ENCODE results near the gene DIP2C. TPM values are rescaled to one million over a fixed set of nuclear protein-coding genes. Genes with fewer than 3 reads are reported as not detected.

The DIP2C gene
- total RNA-seq, 8 experiments from 2014 or later: 1.9 to 26.3 (median 19.8) TPM

DNA sequence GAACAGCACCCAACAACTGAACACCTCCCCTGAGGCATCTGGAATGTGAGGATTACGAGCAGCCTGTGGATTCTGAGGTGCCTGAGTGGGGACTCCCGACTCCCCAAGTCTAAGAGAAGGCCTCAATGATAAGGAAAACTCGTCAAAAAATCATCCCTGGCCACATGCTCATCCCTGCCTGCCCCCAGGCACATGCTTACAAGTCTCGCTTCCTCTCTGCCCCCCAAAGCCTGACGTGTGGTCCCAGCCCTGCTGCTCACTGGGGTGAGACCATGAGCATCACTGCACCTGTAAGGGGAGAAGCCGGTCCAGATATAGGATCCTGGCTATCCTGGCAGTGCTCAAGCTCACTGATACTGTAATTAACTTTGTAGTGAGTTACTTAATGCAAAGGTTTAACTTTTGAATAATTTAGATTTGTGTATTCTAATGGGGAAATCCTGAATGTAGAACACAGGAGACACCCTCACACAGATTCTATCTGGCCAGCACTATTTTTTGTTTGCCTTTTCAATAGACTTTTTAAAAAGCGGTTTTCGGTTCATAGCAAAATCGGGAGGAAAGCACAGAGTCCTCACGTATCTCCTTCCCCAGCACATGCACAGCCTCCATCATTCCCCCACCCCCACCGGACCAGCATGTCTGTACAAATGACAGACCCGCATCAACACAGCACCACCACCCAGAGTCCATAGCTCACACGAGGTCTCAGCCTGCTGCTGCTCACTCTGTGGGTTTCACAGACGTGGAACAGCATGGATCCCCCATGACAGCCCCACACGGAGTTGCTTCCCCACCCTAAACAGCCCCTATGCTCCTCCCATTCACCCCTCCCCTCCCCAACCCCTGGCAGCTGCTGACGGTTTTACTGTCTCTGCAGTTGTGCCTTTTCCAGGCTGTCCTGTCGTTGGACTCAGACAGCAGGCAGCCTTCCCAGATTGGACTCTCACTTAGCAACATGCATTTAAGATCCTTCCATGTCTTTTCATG, 167.9 kb downstream of the DIP2C start:
- WGBS, 10 experiments: 37 to 100% (median 62%) methylated on average over 2 to 7 of the region's 17 CpGs; no CpG with 5 or more reads in 4 of the 10 experiments
- in situ Hi-C loops (cut with MboI; ENCODE audit: low pct_unique_long_range_greater_than_20kb in 2 of 9, low sequenced_read_pairs in 9 of 9, unreplicated experiment in 9 of 9): loop anchor here in 4 of 9 experiments (25.0 kb wide), 4 partner anchors 91 to 291 kb away; partner anchors contain the start of gene DIP2C (in 2 of the 4)
- Histone ChIP-seq H3K27ac (no peak overlapping the region), H3K4me3 (no peak overlapping the region), H3K4me1 (replicated peaks in 1 of 2) (peaks cover 16 to 18% of the 10 kb centered on the region in 2 donors)
- peak; percentile 50 to 75 (median 66) for ATAC-seq (replicated peaks in 6 of 8)

DNA sequence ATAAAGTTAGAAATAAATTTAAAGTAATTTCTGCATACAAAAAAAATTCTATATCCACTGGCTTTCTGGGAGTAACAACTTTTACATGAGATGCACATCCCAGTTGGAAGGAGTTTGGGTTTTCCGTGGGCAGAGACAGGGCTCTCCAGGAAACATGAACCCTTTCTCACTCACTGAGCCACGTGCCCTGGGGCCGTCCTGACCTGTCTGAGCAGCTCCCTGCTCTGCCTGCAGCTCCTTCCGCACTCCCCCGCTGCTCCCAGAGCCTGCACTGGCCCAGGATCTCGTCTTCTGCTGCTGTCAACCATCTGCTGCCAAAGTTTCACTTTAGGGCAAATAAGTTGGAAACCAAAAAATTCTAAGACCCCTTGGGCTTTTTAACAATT, 169.1 kb downstream of the DIP2C start:
- Histone ChIP-seq H3K27ac (no peak overlapping the region), H3K4me1 (replicated peaks in 1 of 2) (peaks cover 16 to 18% of the 10 kb centered on the region in 2 donors), H3K4me3 (no peak overlapping the region)
- in situ Hi-C loops (cut with MboI; ENCODE audit: low pct_unique_long_range_greater_than_20kb in 2 of 9, low sequenced_read_pairs in 9 of 9, unreplicated experiment in 9 of 9): loop anchor here in 4 of 9 experiments (25.0 kb wide), 4 partner anchors 92 to 292 kb away; partner anchors contain the start of gene DIP2C (in 2 of the 4)
- WGBS, 10 experiments: 24 to 69% (median 46%) methylated on average over 1 to 6 of the region's 6 CpGs; no CpG with 5 or more reads in 4 of the 10 experiments
- peak in 6 of 8 experiments; percentile 26 to 83 (median 49) for ATAC-seq (replicated peaks in 6 of 8)

DNA sequence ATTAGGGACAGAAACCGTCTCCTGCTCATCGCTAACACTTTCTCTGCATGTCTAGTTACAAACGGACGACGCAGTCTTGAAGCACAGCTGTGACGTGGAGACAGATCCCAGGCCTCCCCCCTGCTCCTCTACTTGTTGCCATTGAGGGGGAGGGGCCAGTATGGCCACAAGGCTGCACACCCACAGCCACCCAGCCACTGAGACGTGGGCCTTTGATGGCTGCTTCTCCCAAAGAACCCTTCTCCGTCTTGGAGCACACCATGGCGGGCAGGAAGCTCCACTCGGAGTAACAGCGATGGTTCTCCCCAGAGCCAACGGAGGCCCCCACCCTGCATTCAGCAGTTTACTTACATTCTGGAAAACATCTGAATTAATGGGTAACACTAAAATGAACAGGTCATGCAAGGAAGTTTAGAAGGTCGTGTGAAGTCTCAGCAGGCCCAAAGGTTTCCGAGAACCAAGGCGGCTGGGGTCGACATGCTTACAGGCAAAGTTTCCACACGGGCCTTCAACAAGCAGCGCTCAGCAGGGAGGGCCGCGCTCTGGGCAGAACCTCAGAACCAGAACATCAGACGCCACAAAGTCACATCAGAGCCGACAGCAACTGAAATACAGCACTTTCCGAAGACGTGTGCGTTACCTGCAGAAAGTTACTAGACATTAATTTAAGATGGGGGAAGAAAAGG, 169.6 kb downstream of the DIP2C start:
- peaks cover 16 to 18% of the 10 kb centered on the region in 2 donors for H3K4me1 ChIP-seq (replicated peaks in 1 of 2)
- no peak for ATAC-seq (replicated peaks in 6 of 8)
- 89 to 100% (median 100%) methylated on average over 3 to 12 of the region's 25 CpGs; no CpG with 5 or more reads in 4 of the 10 experiments for WGBS, 10 experiments
- no peak overlapping the region for H3K27ac ChIP-seq
- H3K4me3 ChIP-seq: no peak overlapping the region
- in situ Hi-C loops (cut with MboI; ENCODE audit: low pct_unique_long_range_greater_than_20kb in 2 of 9, low sequenced_read_pairs in 9 of 9, unreplicated experiment in 9 of 9): loop anchor here in 4 of 9 experiments (25.0 kb wide), 4 partner anchors 92 to 292 kb away; partner anchors contain the start of gene DIP2C (in 2 of the 4)

DNA sequence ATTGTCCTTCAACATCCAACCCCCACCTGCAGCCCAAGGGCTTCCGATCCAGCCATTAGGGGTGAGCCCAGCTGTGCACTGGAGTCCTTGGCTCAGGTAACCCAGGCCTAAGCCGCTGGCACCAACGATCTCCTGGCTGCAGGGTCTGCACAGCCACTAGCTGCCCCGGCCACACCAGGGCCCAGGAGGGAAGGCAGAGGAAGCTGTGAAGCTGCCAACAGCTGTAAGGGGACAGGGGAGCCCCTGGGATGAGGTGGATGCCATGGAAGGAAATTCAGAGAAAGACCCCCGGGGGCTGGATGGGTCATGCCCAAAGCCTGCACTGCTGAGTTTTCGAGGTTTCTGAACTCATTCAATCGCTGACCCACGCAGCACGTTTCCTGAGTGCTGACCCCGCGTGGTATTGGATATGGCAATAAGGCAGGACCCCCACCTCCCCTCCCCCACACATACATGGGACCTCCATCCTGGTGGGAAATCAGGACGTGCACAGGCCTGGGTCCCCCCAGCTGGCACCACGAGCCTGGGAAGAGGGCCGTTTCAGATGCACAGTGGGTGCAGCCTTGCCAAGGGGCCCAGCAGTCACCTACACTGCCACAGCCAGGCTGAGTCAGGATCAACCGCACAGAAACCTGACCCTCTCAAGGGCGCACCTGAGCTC, 170.3 kb downstream of the DIP2C start:
- peaks cover 16 to 18% of the 10 kb centered on the region in 2 donors for H3K4me1 ChIP-seq (replicated peaks in 1 of 2)
- in situ Hi-C loops (cut with MboI; ENCODE audit: low pct_unique_long_range_greater_than_20kb in 2 of 9, low sequenced_read_pairs in 9 of 9, unreplicated experiment in 9 of 9): loop anchor here in 4 of 9 experiments (25.0 kb wide), 4 partner anchors 93 to 293 kb away; partner anchors contain the start of gene DIP2C (in 2 of the 4)
- no peak overlapping the region for H3K27ac ChIP-seq
- ATAC-seq (replicated peaks in 6 of 8): no peak
- no peak overlapping the region for H3K4me3 ChIP-seq
- WGBS, 10 experiments: 84 to 100% (median 95%) methylated on average over 1 to 3 of the region's 16 CpGs; no CpG with 5 or more reads in 6 of the 10 experiments

DNA sequence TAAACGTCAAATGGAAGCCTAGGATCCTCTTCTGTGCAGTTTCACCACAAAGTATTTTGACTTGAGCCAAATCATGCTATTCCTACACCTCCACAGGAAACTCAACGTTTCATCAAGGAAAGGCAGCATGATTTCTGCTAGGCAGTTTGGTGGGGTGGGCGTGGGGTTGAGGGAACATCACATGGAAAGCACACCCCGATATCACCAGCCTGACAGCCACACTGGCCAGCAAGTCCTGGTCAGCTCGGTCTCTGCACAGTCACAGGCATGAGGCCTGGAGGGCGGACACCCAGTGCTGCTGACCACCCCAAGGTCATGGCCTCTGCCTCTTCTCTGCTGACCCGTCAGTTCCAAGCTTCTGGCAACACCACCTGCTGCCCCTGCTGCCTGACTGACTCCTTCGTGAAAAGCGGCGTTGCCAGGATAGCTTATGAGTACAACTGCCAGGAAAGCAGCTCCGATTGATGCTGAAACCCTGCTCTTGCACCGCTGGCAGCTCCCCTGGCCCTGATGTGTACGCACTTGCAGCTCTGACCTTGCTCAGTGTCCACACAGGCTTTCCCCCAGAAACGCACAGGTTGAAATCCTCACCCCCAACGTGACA, 171.5 kb downstream of the DIP2C start:
- 33 to 87% (median 72%) methylated on average over 1 to 10 of the region's 15 CpGs; no CpG with 5 or more reads in 2 of the 10 experiments for WGBS, 10 experiments

DNA sequence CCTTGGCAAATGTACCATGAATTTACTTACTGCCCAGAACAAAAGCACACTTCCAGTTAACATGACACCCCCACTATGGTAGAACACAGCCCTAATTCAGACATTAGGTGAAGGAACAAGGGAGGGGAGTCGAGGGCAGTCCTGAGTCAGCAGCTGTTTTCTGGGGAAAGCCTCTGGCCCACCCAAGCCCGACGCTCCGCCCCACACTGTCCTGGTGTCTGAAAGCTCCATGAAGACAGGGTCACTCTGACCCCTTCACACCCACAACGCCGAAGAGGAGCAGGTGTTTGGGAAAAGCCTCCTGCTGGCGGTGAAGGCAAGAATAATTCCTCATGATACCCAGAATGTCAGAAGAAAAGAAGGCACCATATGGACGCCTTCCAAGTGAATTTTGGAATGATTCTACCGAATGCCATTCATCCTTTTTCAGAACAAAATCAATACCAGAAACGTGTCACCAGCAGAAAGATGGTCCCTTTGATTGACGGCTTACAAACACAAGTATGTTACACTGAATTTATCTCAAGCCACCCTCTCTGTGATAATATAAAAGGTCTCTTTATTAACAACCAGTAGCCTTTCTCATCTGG, 172.1 kb downstream of the DIP2C start:
- 29 to 80% (median 41%) methylated on average over 1 to 10 of the region's 11 CpGs; no CpG with 5 or more reads in 2 of the 10 experiments for WGBS, 10 experiments
- ATAC-seq (replicated peaks in 6 of 8): peak in 2 of 8 experiments; percentile 38 to 55
- in situ Hi-C loops (cut with MboI; ENCODE audit: low pct_unique_long_range_greater_than_20kb in 2 of 9, low sequenced_read_pairs in 9 of 9, unreplicated experiment in 9 of 9): loop anchor here in 4 of 9 experiments (25.0 kb wide), 4 partner anchors 95 to 295 kb away; partner anchors contain the start of gene DIP2C (in 2 of the 4)
- H3K4me1 ChIP-seq (replicated peaks in 1 of 2): peaks cover 13 to 16% of the 10 kb centered on the region in 2 donors
- no peak overlapping the region for H3K4me3 ChIP-seq
- peak overlapping the region in 1 of 2 donors; percentile 48 for H3K27ac ChIP-seq

More for the DNA sequence above, 171.5 kb downstream of the DIP2C start:
- no peak for ATAC-seq (replicated peaks in 6 of 8)
- H3K27ac ChIP-seq: peak overlapping the region in 1 of 2 donors; percentile 48
- in situ Hi-C loops (cut with MboI; ENCODE audit: low pct_unique_long_range_greater_than_20kb in 2 of 9, low sequenced_read_pairs in 9 of 9, unreplicated experiment in 9 of 9): loop anchor here in 4 of 9 experiments (25.0 kb wide), 4 partner anchors 94 to 294 kb away; partner anchors contain the start of gene DIP2C (in 2 of the 4)
- no peak overlapping the region for H3K4me3 ChIP-seq
- peaks cover 13 to 16% of the 10 kb centered on the region in 2 donors for H3K4me1 ChIP-seq (replicated peaks in 1 of 2)

DNA sequence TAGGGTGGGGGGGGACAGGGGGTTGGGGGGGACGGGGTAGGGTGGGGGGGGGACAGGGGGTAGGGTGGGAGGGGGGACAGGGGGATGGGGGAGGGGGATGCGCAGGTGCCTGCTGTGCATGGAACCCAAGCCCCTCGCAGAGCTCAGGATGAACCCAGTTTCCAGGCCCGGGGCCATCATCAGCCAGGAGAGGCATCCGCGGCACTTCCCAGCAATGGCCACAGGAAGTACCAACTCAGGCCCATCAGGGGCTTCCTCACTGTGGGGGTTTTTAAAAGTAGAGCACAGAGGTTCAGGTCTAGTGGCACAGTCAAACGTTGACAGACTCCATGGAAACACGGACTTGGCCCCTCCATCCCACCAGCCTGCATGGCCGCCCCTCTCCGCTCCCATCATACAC, 172.7 kb downstream of the DIP2C start:
- in situ Hi-C loops (cut with MboI; ENCODE audit: low pct_unique_long_range_greater_than_20kb in 2 of 9, low sequenced_read_pairs in 9 of 9, unreplicated experiment in 9 of 9): loop anchor here in 4 of 9 experiments (25.0 kb wide), 4 partner anchors 96 to 296 kb away; partner anchors contain the start of gene DIP2C (in 2 of the 4)
- 80 to 100% methylated on average over 1 to 2 of the region's 10 CpGs; no CpG with 5 or more reads in 8 of the 10 experiments for WGBS, 10 experiments
- no peak overlapping the region for H3K4me3 ChIP-seq
- no peak overlapping the region for H3K27ac ChIP-seq
- H3K4me1 ChIP-seq (replicated peaks in 1 of 2): peaks cover 14 to 21% of the 10 kb centered on the region in 2 donors
- ATAC-seq (replicated peaks in 6 of 8): peak in 2 of 8 experiments; percentile 10 to 26

DNA sequence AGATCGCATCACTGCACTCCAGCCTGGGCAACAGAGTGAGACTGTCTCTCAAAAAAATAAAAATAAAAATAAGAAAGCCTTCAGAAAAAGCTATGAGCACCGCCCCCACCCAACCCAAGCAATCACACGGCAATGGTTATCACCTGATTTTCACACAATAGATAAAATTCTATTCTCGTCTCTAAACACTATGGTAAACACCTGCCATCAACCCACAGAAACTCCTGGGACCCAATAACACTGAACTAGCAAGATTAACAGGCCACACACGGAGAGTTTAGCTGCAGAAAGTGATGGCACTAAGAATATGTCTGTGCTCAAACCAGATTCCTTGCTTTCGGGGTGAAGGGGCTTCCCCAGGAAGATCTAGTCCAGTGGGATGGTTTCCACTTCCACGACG, 173.8 kb downstream of the DIP2C start:
- WGBS, 10 experiments: 54 to 100% (median 88%) methylated on average over 1 to 7 of the region's 8 CpGs; no CpG with 5 or more reads in 2 of the 10 experiments
- no peak for ATAC-seq (replicated peaks in 6 of 8)
- in situ Hi-C loops (cut with MboI; ENCODE audit: low pct_unique_long_range_greater_than_20kb in 2 of 9, low sequenced_read_pairs in 9 of 9, unreplicated experiment in 9 of 9): loop anchor here in 4 of 9 experiments (25.0 kb wide), 4 partner anchors 97 to 297 kb away; partner anchors contain the start of gene DIP2C (in 2 of the 4)
- Histone ChIP-seq H3K4me3 (no peak overlapping the region), H3K27ac (no peak overlapping the region), H3K4me1 (replicated peaks in 1 of 2) (peaks cover 23 to 28% of the 10 kb centered on the region in 2 donors)

DNA sequence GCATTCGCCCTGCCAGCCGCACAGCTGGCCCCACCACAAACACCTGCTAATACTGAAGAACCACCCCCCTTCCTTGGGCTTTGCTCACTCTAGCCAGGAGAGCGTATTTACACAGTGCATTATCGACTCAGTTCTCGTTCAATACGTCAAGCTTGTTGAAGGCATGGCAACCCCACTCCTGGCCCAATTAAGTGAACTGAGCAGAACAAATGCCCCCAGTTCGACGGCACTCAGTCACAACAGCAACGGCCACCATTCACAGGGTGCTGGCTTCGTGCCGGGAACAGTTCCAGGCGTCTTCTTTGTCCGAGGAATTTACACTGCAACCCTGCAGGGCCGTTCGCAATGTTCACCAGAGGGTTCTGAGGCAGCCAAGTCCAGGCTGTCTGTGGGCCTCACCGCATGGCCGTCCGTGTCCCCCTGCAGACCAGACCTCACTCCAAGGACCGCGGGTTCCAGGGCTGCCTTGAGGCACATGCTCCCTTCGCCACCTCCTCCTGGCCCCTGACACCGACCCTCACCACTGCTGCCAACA, 175.3 kb downstream of the DIP2C start:
- no peak overlapping the region for H3K27ac ChIP-seq
- in situ Hi-C loops (cut with MboI; ENCODE audit: low pct_unique_long_range_greater_than_20kb in 2 of 9, low sequenced_read_pairs in 9 of 9, unreplicated experiment in 9 of 9): loop anchor here in 4 of 9 experiments (5.0 to 25.0 kb wide), 5 partner anchors 98 to 298 kb away; partner anchors contain the start of gene DIP2C (in 2 of the 4)
- 28 to 100% (median 90%) methylated on average over 2 to 7 of the region's 22 CpGs; no CpG with 5 or more reads in 3 of the 10 experiments for WGBS, 10 experiments
- H3K4me1 ChIP-seq (replicated peaks in 1 of 2): peaks cover 31 to 36% of the 10 kb centered on the region in 2 donors
- peak in 3 of 8 experiments; percentile 9 to 77 (median 21) for ATAC-seq (replicated peaks in 6 of 8)
- H3K4me3 ChIP-seq: no peak overlapping the region

DNA sequence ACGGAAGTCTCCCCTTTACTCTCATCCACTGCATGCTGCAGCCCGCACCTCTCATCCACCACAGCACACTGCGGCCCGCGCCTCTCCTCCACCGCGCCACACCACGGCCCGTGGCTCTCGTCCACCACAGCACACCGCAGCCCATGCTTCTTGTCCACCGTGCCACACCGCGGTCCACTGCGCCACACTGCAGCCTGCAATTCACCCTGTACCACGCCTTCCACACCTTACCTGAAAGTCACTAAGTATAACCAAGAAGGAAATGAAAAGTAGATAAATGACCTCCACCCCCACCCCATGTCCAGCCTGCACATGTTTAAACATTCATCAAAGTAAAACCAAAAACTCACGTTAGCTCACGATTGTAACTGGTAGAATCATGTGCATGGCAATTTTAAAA, 176.1 kb downstream of the DIP2C start:
- 85 to 98% (median 95%) methylated on average over 2 to 17 of the region's 18 CpGs; no CpG with 5 or more reads in 2 of the 10 experiments for WGBS, 10 experiments
- no peak overlapping the region for H3K4me3 ChIP-seq
- in situ Hi-C loops (cut with MboI; ENCODE audit: low pct_unique_long_range_greater_than_20kb in 2 of 9, low sequenced_read_pairs in 9 of 9, unreplicated experiment in 9 of 9): loop anchor here in 4 of 9 experiments (5.0 to 25.0 kb wide), 5 partner anchors 99 to 299 kb away; partner anchors contain the start of gene DIP2C (in 2 of the 4)
- no peak overlapping the region for H3K27ac ChIP-seq
- ATAC-seq (replicated peaks in 6 of 8): no peak
- peaks cover 30 to 36% of the 10 kb centered on the region in 2 donors for H3K4me1 ChIP-seq (replicated peaks in 1 of 2)

All from motor neuron (in vitro differentiated cells).